ENCODE results near the gene RUNX3.

RUNX3 gene

GRCh38 chr1:24862775-24863483 lies 67.1 kb downstream of the RUNX3 start:
- H3K4me2 ChIP-seq (ENCODE audit: low read depth, low read length, poor library complexity, severe bottlenecking), result no peak overlapping the region
- H3K4me3 ChIP-seq (ENCODE audit: insufficient read depth, low read length, poor library complexity, severe bottlenecking), result no peak overlapping the region
- TF ChIP-seq CTCF (IDR thresholded peaks at IDR 0.05; ENCODE audit: insufficient read depth, low read length, poor library complexity, severe bottlenecking) (no peak), EZH2phosphoT487 (conservative IDR thresholded peaks at IDR 0.05; ENCODE audit: low read length) (no peak)
- no peak overlapping the region for H2AFZ ChIP-seq (ENCODE audit: low read depth, low read length, severe bottlenecking)
- no peaks in the 10 kb centered on the region for H3K79me2 ChIP-seq (ENCODE audit: insufficient read depth, low read length)
- H3F3A ChIP-seq (ENCODE audit: insufficient read depth), result no peaks in the 10 kb centered on the region
- no peaks in the 10 kb centered on the region for H3K9me3 ChIP-seq (ENCODE audit: insufficient read depth, low read length)
- no peaks in the 10 kb centered on the region for H4K20me1 ChIP-seq (ENCODE audit: low read depth, low read length)
- H3K36me3 ChIP-seq (ENCODE audit: low read length), result no peaks in the 10 kb centered on the region
- H3K27ac ChIP-seq (ENCODE audit: low read depth, low read length), result no peak overlapping the region
- no peak overlapping the region for H3K9ac ChIP-seq (ENCODE audit: low read length)
- no peaks in the 10 kb centered on the region for H3K27me3 ChIP-seq (ENCODE audit: low read length)
- H3K9me2 ChIP-seq (replicated peaks; ENCODE audit: insufficient read depth, low read length), result no peaks in the 10 kb centered on the region

- no peaks in the 10 kb centered on the region for H4K20me1 ChIP-seq (ENCODE audit: low read depth, low read length)
- no peaks in the 10 kb centered on the region for H3K27me3 ChIP-seq (ENCODE audit: low read length)
- no peak overlapping the region for H3K4me2 ChIP-seq (ENCODE audit: low read depth, low read length, poor library complexity, severe bottlenecking)
- H3F3A ChIP-seq (ENCODE audit: insufficient read depth), result no peaks in the 10 kb centered on the region
- no peaks in the 10 kb centered on the region for H3K9me2 ChIP-seq (replicated peaks; ENCODE audit: insufficient read depth, low read length)
- no peak overlapping the region for H2AFZ ChIP-seq (ENCODE audit: low read depth, low read length, severe bottlenecking)
- H3K79me2 ChIP-seq (ENCODE audit: insufficient read depth, low read length), result no peaks in the 10 kb centered on the region
- no peak overlapping the region for H3K4me3 ChIP-seq (ENCODE audit: insufficient read depth, low read length, poor library complexity, severe bottlenecking)
- H3K36me3 ChIP-seq (ENCODE audit: low read length), result no peaks in the 10 kb centered on the region
- H3K27ac ChIP-seq (ENCODE audit: low read depth, low read length), result no peak overlapping the region
- no peak for TF ChIP-seq CTCF (IDR thresholded peaks at IDR 0.05; ENCODE audit: insufficient read depth, low read length, poor library complexity, severe bottlenecking)
- no peak for TF ChIP-seq EZH2phosphoT487 (conservative IDR thresholded peaks at IDR 0.05; ENCODE audit: low read length)
- no peak overlapping the region for H3K9ac ChIP-seq (ENCODE audit: low read length)
- no peaks in the 10 kb centered on the region for H3K9me3 ChIP-seq (ENCODE audit: insufficient read depth, low read length)
These were observed 68.0 kb downstream of the RUNX3 start for GRCh38 chr1:24861821-24862727.

- Histone ChIP-seq H3K27ac (ENCODE audit: low read depth, low read length) (no peak overlapping the region), H3K9me3 (ENCODE audit: insufficient read depth, low read length) (no peaks in the 10 kb centered on the region), H3F3A (ENCODE audit: insufficient read depth) (no peaks in the 10 kb centered on the region), H4K20me1 (ENCODE audit: low read depth, low read length) (no peaks in the 10 kb centered on the region), H3K4me3 (ENCODE audit: insufficient read depth, low read length, poor library complexity, severe bottlenecking) (no peak overlapping the region), H3K9ac (ENCODE audit: low read length) (no peak overlapping the region), H3K27me3 (ENCODE audit: low read length) (no peaks in the 10 kb centered on the region), H3K36me3 (ENCODE audit: low read length) (no peaks in the 10 kb centered on the region), H3K4me2 (ENCODE audit: low read depth, low read length, poor library complexity, severe bottlenecking) (no peak overlapping the region), H2AFZ (ENCODE audit: low read depth, low read length, severe bottlenecking) (no peak overlapping the region), H3K79me2 (ENCODE audit: insufficient read depth, low read length) (no peaks in the 10 kb centered on the region), H3K9me2 (replicated peaks; ENCODE audit: insufficient read depth, low read length) (no peaks in the 10 kb centered on the region)
- TF ChIP-seq EZH2phosphoT487 (conservative IDR thresholded peaks at IDR 0.05; ENCODE audit: low read length) (no peak), CTCF (IDR thresholded peaks at IDR 0.05; ENCODE audit: insufficient read depth, low read length, poor library complexity, severe bottlenecking) (no peak)
These were observed 69.2 kb downstream of the RUNX3 start for GRCh38 chr1:24860841-24861240.
